Measurements from ENCODE around the gene C4BPB. TPM values are rescaled to one million over a fixed set of nuclear protein-coding genes. Genes with fewer than 3 reads are reported as not detected.

C4BPB gene
- total and polyA plus RNA-seq, 2 of the 13 experiments (the other 11 are each of a cell fraction or from before 2014, with no cell fraction given) = 155 to 266 TPM

- TF ChIP-seq ZNF512B (CRISPR knock-in tag; IDR thresholded peaks at IDR 0.05; ENCODE audit: borderline replicate concordance) (no peak), TERF1 (CRISPR knock-in tag; IDR thresholded peaks at IDR 0.05) (no peak), ZNF281 (CRISPR knock-in tag; IDR thresholded peaks at IDR 0.05; ENCODE audit: borderline replicate concordance) (no peak), RXRA (CRISPR knock-in tag; IDR thresholded peaks at IDR 0.05) (no peak), HDAC6 (IDR thresholded peaks at IDR 0.05; ENCODE audit: low read depth, low read length) (no peak), SPEN (CRISPR knock-in tag; IDR thresholded peaks at IDR 0.05; ENCODE audit: low read depth) (no peak)
Measured at GRCh38 chr1:207081088-207081487, 7.6 kb upstream of the C4BPB start (continued).
